Central memory CD8-positive, alpha-beta T cell (primary cell): Measurements from ENCODE around the gene METTL13.

Experiments
- ATAC-seq: fragments of 150-1000 bp; cut with Tn5 transposase; replicated peaks from 2 replicates; pipeline ENCODE4 v1.10.0; 2022; ENCODE audit warnings: mild to moderate bottlenecking, moderate FRiP score, moderate number of reproducible peaks; ENCODE audit not compliant: poor library complexity, severe bottlenecking; ENCODE audit errors: extremely low read depth
- DNase-seq, 2 donors: peaks; one replicate each; pipeline ENCODE4 v3.0.0; 2021; ENCODE audit warnings: low spot score in 2 of 2
- H3K27ac Mint-ChIP-seq: one replicate; pipeline ENCODE4 v1.8.0; 2022; ENCODE audit warnings: low read depth, mild to moderate bottlenecking, moderate library complexity, mixed read lengths
- H3K27me3 Mint-ChIP-seq: one replicate; pipeline ENCODE4 v1.8.0; 2022; ENCODE audit warnings: mixed read lengths
- H3K36me3 Mint-ChIP-seq: one replicate; pipeline ENCODE4 v1.8.0; 2022; ENCODE audit warnings: mild to moderate bottlenecking, moderate library complexity, mixed read lengths; ENCODE audit not compliant: insufficient read depth
- H3K4me1 Mint-ChIP-seq: one replicate; pipeline ENCODE4 v1.8.0; 2022; ENCODE audit warnings: mixed read lengths
- H3K4me3 Mint-ChIP-seq: one replicate; pipeline ENCODE4 v1.8.0; 2022; ENCODE audit warnings: mild to moderate bottlenecking, moderate library complexity, mixed read lengths
- H3K9me3 Mint-ChIP-seq: one replicate; pipeline ENCODE4 v1.8.0; 2022; ENCODE audit warnings: mixed read lengths

The METTL13 gene, protein sequence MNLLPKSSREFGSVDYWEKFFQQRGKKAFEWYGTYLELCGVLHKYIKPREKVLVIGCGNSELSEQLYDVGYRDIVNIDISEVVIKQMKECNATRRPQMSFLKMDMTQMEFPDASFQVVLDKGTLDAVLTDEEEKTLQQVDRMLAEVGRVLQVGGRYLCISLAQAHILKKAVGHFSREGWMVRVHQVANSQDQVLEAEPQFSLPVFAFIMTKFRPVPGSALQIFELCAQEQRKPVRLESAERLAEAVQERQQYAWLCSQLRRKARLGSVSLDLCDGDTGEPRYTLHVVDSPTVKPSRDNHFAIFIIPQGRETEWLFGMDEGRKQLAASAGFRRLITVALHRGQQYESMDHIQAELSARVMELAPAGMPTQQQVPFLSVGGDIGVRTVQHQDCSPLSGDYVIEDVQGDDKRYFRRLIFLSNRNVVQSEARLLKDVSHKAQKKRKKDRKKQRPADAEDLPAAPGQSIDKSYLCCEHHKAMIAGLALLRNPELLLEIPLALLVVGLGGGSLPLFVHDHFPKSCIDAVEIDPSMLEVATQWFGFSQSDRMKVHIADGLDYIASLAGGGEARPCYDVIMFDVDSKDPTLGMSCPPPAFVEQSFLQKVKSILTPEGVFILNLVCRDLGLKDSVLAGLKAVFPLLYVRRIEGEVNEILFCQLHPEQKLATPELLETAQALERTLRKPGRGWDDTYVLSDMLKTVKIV

DNA sequence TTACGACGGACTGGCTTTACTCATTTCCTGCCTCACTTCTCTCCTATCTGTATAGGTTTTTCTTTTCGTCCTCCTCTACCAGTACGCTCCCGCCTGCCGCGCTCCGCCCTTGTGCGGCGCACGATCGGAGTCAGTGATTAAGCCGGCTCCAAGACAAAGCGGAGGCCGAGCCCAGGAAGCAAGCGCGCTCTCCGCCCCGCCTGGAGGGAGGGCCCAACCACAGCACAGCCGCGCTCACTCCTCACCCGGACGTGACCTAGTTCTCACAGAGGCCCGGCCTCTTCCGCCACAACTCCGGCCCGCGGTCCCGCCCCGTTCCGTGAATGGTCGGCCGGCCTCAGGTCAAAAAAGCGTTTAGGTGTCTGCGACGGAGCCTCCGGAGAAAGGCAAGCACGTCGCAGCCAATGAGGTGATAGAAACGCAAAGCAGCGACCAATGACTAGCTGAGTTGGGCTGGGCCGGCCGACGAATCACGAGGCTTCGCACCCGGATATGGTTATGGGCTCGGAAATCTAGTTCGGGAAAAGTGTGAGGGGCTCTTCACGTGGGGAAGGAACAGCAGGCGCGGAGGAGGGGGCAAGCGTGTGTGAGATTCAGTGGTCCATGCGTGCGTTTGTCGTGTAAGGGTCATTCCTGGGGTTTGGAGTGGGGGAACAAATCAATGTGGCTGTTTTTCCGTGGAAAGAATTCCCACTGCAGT lies at the start of gene METTL13:
TSS of gene METTL13 (plus strand) at position 485 of the 700 bp plus-strand sequence. CDS start 308 bp downstream, outside the sequence.
- ATAC-seq (peak; percentile 94), DNase-seq (peak; percentile 96 to 98)
- no peaks in the 10 kb centered on the region for H3K9me3 Mint-ChIP-seq
- H3K27me3 Mint-ChIP-seq: no peaks in the 10 kb centered on the region
- peaks cover 18% of the 10 kb centered on the region for H3K36me3 Mint-ChIP-seq
- H3K4me3 Mint-ChIP-seq: peak within 1 kb of the TSS; percentile 98
- H3K4me1 Mint-ChIP-seq: peaks cover 41% of the 10 kb centered on the region
- H3K27ac Mint-ChIP-seq: peak within 1 kb of the TSS; percentile 99

DNA sequence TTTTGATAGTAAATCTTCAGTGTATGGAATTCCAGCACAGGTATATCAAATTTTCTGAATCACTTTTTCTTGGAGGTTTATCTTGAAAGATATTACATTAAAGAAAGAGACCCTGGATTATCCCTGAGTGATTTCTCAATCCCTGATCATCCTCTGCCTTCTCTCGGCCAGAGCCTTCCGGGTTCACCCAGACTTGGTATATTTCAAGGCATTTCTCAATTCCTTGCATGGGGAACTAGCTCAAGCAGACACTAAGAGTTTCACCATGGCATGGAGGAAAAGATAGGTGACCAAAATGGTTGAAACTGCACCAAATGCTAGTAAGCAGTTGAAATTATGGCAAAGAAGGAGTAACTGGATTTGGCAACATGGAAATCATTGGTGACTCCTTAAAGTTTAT lies 45.3 kb upstream of the METTL13 start:
- Mint-ChIP-seq H3K27me3 (no peaks in the 10 kb centered on the region), H3K27ac (no peak overlapping the region), H3K4me3 (no peak overlapping the region), H3K9me3 (no peaks in the 10 kb centered on the region), H3K36me3 (peaks cover 30% of the 10 kb centered on the region), H3K4me1 (peaks cover 41% of the 10 kb centered on the region)
- ATAC-seq: no peak
- no peak for DNase-seq

DNA sequence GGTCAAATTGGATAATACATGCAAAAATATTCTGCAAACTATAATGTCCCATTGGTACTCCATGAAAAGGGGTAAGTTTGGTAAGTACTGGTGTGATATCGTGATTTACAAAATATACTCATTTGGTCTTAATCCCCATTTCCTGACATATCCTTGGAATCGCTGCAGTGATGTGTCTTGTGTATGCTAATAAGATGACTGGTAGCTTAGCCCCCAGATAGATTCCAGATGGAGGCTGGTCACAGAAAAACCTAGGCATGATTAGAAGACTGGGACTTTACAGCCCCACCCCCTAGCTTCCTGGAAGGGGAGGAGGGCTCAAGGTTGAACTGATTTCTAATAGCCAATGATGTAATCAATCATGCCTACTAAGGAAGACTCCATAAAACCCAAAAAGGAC lies 42.5 kb upstream of the METTL13 start:
- peaks cover 55% of the 10 kb centered on the region for H3K4me1 Mint-ChIP-seq
- H3K27ac Mint-ChIP-seq: no peak overlapping the region
- no peak for DNase-seq
- H3K9me3 Mint-ChIP-seq: no peaks in the 10 kb centered on the region
- H3K36me3 Mint-ChIP-seq: peaks cover 35% of the 10 kb centered on the region
- H3K27me3 Mint-ChIP-seq: no peaks in the 10 kb centered on the region
- ATAC-seq: no peak
- H3K4me3 Mint-ChIP-seq: no peak overlapping the region

DNA sequence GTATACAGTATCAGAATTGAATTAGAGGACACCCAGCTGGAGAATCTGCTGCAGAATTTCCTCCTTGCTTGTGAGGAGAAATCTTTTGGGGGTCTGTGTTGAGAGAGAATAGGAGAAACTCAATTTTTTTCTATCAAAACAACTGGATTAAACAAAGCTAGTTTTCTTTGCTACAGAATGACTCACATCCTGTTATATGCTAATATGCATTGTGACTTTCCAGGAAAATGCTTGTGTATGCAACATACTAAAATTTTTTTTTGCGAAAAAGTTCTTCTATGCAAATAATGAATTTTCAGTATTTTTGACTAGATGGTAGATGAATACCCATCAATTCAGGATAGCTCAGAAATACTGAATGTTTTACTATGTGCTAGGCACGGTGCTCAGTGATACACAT lies 41.8 kb upstream of the METTL13 start:
- no peaks in the 10 kb centered on the region for H3K27me3 Mint-ChIP-seq
- H3K4me3 Mint-ChIP-seq: peak overlapping the region; percentile 25
- DNase-seq: no peak
- H3K27ac Mint-ChIP-seq: no peak overlapping the region
- peaks cover 34% of the 10 kb centered on the region for H3K36me3 Mint-ChIP-seq
- no peak for ATAC-seq
- H3K4me1 Mint-ChIP-seq: peaks cover 55% of the 10 kb centered on the region
- no peaks in the 10 kb centered on the region for H3K9me3 Mint-ChIP-seq

DNA sequence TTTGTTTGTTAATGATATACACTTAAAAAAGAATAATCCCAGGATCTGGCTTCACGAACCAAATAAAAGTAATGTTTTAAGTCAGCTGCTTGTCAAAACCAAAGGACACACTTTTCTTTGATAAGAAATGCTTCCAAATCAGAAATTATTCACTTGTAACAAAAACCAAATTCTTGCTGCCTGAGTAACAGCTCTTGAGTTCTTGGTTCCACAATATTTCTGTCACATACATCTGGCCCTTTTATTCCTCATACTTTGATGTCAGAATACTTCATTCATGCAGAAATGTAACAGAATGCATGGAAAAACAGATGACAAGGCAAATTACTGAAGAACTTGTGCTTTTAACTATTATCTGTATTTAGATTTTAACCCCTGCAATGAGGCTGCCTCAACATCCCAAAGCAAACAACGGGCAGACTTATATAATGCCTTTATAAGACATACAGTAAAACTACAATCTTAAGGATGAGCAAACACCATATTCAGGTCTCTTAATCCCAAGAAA lies 41.0 kb upstream of the METTL13 start:
- H3K9me3 Mint-ChIP-seq: no peaks in the 10 kb centered on the region
- H3K36me3 Mint-ChIP-seq: peaks cover 32% of the 10 kb centered on the region
- H3K27me3 Mint-ChIP-seq: no peaks in the 10 kb centered on the region
- ATAC-seq (no peak), DNase-seq (no peak)
- peak overlapping the region; percentile 99 for H3K4me3 Mint-ChIP-seq
- peak overlapping the region; percentile 99 for H3K27ac Mint-ChIP-seq
- H3K4me1 Mint-ChIP-seq: peaks cover 53% of the 10 kb centered on the region

DNA sequence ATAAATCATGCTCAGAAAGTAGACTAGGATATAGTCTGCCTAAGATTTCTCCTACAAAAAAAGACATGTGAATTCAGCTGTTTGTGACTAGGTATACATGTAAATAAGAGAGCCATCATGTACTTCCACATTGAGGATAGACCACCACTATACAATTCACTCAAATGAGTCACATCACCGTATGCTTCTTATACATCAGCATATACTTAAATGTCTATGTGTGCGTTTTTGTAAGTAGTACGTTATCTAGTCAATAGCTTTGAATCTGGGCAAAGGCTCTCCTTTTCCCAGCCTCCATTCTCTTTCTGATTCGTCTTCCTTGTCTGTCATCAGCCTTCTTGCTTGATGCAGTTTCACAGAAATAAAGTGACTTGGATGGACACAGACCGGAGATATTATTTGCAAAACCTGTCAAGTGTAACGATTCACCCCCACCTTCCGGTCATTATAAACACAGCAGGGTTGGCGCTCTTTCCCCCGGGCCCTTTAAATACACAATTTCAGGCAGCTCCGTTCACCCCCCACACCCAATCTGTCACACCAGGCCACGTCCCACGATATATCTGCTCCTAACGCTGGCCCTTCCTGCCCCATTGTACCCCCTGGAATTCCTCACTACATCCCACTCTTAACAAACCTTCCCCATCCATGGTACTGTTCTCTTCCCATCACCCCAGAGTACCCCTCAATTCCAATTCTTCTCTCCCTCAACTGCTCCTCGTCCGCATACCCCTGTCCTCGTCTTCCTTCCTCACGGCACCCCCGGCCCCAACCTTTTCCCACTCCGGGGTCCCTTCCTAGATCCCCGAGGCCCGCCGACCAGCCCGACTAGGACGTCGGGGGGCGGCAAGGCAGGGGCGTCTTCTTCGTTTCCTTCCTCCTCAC lies 40.2 kb upstream of the METTL13 start:
- H3K9me3 Mint-ChIP-seq: no peaks in the 10 kb centered on the region
- H3K36me3 Mint-ChIP-seq: peaks cover 24% of the 10 kb centered on the region
- peak overlapping the region; percentile 99 for H3K4me3 Mint-ChIP-seq
- H3K27ac Mint-ChIP-seq: peak overlapping the region; percentile 99
- peaks cover 51% of the 10 kb centered on the region for H3K4me1 Mint-ChIP-seq
- DNase-seq (no peak), ATAC-seq (peak; percentile 39)
- no peaks in the 10 kb centered on the region for H3K27me3 Mint-ChIP-seq

DNA sequence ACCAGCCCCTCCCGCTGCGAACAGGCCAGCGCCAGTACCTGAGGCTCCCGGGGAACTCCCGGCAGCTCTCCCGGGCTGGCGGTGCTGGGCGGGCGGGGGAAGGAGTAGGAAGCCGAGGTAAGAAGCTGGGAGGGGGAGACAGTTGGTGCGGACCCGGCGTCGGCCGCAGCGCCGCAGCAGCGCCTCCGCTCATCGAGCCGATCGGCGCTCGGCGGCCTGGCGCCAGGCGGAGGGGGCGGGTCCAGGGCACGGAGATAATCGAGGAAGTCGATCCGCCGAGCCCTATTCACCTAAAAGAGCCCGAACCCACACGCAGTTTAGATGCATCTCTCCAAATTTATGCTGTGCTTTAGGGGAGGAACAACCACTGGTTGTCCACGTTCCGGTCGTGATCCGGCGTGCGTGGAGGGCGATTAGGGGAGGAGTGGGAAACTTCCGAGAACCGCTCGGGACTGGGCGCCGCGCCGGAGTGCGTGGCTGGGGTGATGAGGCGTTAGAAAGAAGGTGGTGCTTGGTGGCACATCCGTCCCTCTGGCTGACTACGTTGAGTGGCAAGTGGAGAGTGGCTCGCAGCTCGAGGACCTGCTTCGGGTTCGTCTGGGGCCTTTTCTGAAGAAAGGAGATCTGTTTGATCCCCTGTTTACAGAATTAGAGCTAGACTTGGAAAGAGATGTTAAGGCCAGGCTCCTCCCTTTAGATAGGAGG lies 39.4 kb upstream of the METTL13 start, which contains the start of gene VAMP4:
TSS of gene VAMP4 (minus strand) at position 194 of the 705 bp plus-strand sequence. CDS start 3,651 bp downstream, outside the sequence.
- DNase-seq: peak; percentile 73 to 77
- H3K4me1 Mint-ChIP-seq: peaks cover 45% of the 10 kb centered on the region
- H3K27ac Mint-ChIP-seq: peak within 1 kb of the TSS; percentile 99
- no peaks in the 10 kb centered on the region for H3K9me3 Mint-ChIP-seq
- H3K36me3 Mint-ChIP-seq: peaks cover 18% of the 10 kb centered on the region
- peak; percentile 93 for ATAC-seq
- H3K27me3 Mint-ChIP-seq: no peaks in the 10 kb centered on the region
- peak within 1 kb of the TSS; percentile 99 for H3K4me3 Mint-ChIP-seq

DNA sequence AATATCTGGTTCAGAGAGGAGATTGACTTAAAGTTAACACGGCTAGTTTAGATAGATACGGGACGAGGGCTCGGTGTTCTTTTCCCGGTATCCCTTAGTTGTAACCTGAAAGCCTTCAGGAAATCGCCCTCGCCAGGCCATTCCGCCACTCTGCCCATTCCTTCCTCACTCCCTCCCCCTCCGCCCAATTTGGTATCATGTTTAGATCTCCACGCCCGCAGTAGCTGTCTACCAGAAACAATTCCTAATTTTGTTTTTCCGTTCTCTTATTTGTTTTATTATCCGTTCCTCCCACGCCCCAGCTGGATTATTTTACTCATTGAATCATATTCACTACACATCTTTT lies 38.9 kb upstream of the METTL13 start:
- H3K27ac Mint-ChIP-seq: peak overlapping the region; percentile 99
- H3K4me3 Mint-ChIP-seq: peak overlapping the region; percentile 99
- H3K27me3 Mint-ChIP-seq: no peaks in the 10 kb centered on the region
- no peaks in the 10 kb centered on the region for H3K9me3 Mint-ChIP-seq
- ATAC-seq (peak; percentile 3), DNase-seq (no peak)
- H3K36me3 Mint-ChIP-seq: peaks cover 16% of the 10 kb centered on the region
- peaks cover 43% of the 10 kb centered on the region for H3K4me1 Mint-ChIP-seq

DNA sequence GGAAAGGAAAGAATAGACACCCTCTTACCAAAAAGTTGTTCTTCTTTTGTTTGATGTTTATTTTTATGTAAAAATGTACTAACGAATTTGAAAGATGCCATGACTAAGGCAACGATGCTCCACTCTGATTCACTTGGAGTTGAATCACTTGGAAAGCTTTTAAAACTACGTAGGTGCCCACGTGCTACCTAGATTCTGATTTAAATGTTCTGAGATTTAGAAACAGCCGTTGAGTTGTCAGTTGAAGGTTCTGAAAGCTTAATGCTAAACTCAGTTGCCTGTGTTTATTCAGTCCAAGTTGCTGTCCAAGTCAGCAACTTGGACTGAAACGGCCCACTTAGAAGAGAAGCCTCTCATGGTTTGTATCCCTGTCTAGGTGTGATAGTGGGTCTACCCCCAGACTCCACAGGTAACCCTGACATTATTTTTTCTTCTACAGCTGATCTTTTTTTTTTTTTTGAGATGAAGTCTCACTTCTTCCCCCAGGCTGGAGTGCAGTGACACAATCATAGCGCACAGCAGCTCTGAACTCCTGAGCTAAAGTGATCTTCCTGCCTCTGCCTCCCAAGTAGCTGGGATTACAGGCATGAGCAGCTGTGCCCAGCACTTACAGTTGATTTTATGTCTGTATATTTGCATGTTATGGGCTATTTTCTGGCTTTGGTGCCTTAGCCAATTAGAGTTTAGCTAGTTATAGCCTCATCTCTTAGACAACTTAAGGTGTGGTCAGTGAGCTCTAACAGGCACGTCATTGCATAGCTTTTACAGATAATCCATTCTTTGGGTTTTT lies 38.2 kb upstream of the METTL13 start:
- peak overlapping the region; percentile 99 for H3K4me3 Mint-ChIP-seq
- H3K36me3 Mint-ChIP-seq: peaks cover 16% of the 10 kb centered on the region
- no peaks in the 10 kb centered on the region for H3K9me3 Mint-ChIP-seq
- DNase-seq (no peak), ATAC-seq (no peak)
- H3K27me3 Mint-ChIP-seq: no peaks in the 10 kb centered on the region
- H3K27ac Mint-ChIP-seq: peak overlapping the region; percentile 99
- H3K4me1 Mint-ChIP-seq: peaks cover 43% of the 10 kb centered on the region

DNA sequence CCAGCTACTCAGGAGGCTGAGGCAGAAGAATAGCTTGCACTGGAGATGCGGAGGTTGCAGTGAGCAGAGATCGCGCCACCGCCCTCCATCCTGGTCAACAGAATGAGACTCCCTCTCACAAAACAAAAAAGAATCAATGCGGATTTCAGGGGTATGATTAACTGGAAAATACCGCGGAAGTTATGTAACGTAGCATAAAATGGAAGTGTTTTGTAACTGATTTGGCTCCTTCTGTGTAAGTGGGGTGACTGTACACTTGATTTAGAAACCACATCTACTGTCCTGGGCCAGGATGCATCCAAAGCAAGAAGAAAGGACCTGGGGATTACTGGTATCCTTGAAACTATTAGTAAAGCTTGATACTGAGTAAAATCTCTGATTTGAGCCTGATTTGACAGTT lies 36.5 kb upstream of the METTL13 start:
- Mint-ChIP-seq H3K4me3 (no peak overlapping the region), H3K27ac (no peak overlapping the region), H3K4me1 (peaks cover 26% of the 10 kb centered on the region), H3K27me3 (no peaks in the 10 kb centered on the region), H3K36me3 (peaks cover 16% of the 10 kb centered on the region), H3K9me3 (no peaks in the 10 kb centered on the region)
- ATAC-seq: no peak
- DNase-seq: no peak

DNA sequence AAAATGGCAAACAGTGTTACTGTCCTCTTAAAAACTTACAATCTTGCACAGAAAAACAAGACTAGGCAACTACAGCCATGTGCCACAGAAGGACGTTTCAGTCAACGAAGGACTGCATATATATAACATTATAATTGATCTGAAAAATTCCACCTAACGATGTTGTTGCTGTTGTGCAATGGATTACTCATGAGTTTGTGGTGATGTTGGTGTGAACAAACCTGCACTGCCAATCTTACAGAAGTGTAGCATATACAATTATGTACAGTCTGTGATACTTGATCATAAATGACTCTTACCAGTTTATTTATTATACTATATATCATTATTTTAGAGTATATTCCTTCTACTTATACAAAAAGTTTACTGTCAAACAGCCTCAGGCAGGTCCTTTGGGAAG lies 32.8 kb upstream of the METTL13 start:
- H3K9me3 Mint-ChIP-seq: no peaks in the 10 kb centered on the region
- DNase-seq (no peak), ATAC-seq (no peak)
- H3K27me3 Mint-ChIP-seq: peaks cover 1% of the 10 kb centered on the region
- no peak overlapping the region for H3K27ac Mint-ChIP-seq
- H3K36me3 Mint-ChIP-seq: peaks cover 3% of the 10 kb centered on the region
- no peak overlapping the region for H3K4me3 Mint-ChIP-seq
- no peaks in the 10 kb centered on the region for H3K4me1 Mint-ChIP-seq
